Keratinocyte (primary cell): ENCODE results near the gene THBD. TPM values are rescaled to one million over a fixed set of nuclear protein-coding genes. Genes with fewer than 3 reads are reported as not detected.

Experiments
- DNase-seq: peaks from one replicate; pipeline ENCODE4 v3.0.0-alpha.2; 2011; ENCODE audit warnings: low read depth, missing footprints, low spot score
- FAIRE-seq: peaks from 2 replicates; lab custom pipeline; 2011; peaks lifted over from hg19 to GRCh38; lab: Jason Lieb, UNC
- H2AFZ ChIP-seq: 2 replicates; pipeline ENCODE4 v1.6.0; 2012; ENCODE audit warnings: low read length, control low read depth, inconsistent platforms; ENCODE audit not compliant: control insufficient read depth
- H3K27ac ChIP-seq: 2 replicates; pipeline ENCODE4 v1.5.1; 2011; ENCODE audit warnings: low read length; ENCODE audit not compliant: control insufficient read depth, insufficient read depth
- H3K27me3 ChIP-seq: 3 replicates; pipeline ENCODE4 v1.6.0; 2011; ENCODE audit warnings: low read length; ENCODE audit not compliant: control insufficient read depth, insufficient read depth; ENCODE audit errors: extremely low read depth
- H3K36me3 ChIP-seq, 2 experiments: 2 replicates in 1 of 2; 3 replicates in 1 of 2; pipeline ENCODE4 v1.5.1; 2011; ENCODE audit warnings: low read length in 2 of 2, mild to moderate bottlenecking in 1 of 2; ENCODE audit not compliant: control insufficient read depth in 2 of 2, insufficient read depth in 2 of 2; ENCODE audit errors: extremely low read depth in 1 of 2
- H3K4me1 ChIP-seq: 3 replicates; pipeline ENCODE4 v1.5.1; 2011; ENCODE audit warnings: low read length; ENCODE audit not compliant: control insufficient read depth, insufficient read depth; ENCODE audit errors: extremely low read depth
- H3K4me2 ChIP-seq: 3 replicates; pipeline ENCODE4 v1.6.0; 2011; ENCODE audit warnings: low read depth, low read length; ENCODE audit not compliant: control insufficient read depth, insufficient read depth; ENCODE audit errors: extremely low read depth
- H3K4me3 ChIP-seq, 3 experiments: fragments of 200-600 bp in 1 of 3; sonication (generic) in 1 of 3; 2 replicates in 2 of 3; 3 replicates in 1 of 3; pipeline ENCODE4 v1.5.1; 2011 to 2016; ENCODE audit warnings: low read length in 3 of 3, mild to moderate bottlenecking in 3 of 3, control low read depth in 2 of 3, inconsistent platforms in 1 of 3, low read depth in 1 of 3, mixed read lengths in 1 of 3, mixed run types in 1 of 3, moderate library complexity in 1 of 3; ENCODE audit not compliant: control insufficient read depth in 2 of 3, insufficient read depth in 2 of 3; ENCODE audit errors: extremely low read depth in 1 of 3
- H3K79me2 ChIP-seq: 2 replicates; pipeline ENCODE4 v1.6.0; 2012; ENCODE audit warnings: low read length; ENCODE audit not compliant: control insufficient read depth, insufficient read depth
- H3K9ac ChIP-seq: 3 replicates; pipeline ENCODE4 v1.6.0; 2011; ENCODE audit warnings: low read length; ENCODE audit not compliant: control insufficient read depth, insufficient read depth; ENCODE audit errors: extremely low read depth
- H3K9me1 ChIP-seq: 3 replicates; pipeline ENCODE4 v1.6.0; 2011; ENCODE audit warnings: low read length; ENCODE audit not compliant: control insufficient read depth, insufficient read depth; ENCODE audit errors: extremely low read depth
- H3K9me3 ChIP-seq: 2 replicates; pipeline ENCODE4 v1.5.1; 2012; ENCODE audit warnings: low read depth, low read length; ENCODE audit not compliant: control insufficient read depth
- H4K20me1 ChIP-seq: 3 replicates; pipeline ENCODE4 v1.6.0; 2011; ENCODE audit warnings: low read length; ENCODE audit not compliant: control insufficient read depth, insufficient read depth; ENCODE audit errors: extremely low read depth
- CTCF ChIP-seq, 3 experiments: IDR thresholded peaks in 1 of 3; conservative IDR thresholded peaks in 1 of 3; optimal IDR thresholded peaks in 1 of 3; 2 replicates in 2 of 3; 3 replicates in 1 of 3; pipeline versions ENCODE3 to v1.5.1; 2011; ENCODE audit warnings: low read length in 3 of 3, mild to moderate bottlenecking in 3 of 3, moderate library complexity in 2 of 3, control low read depth in 1 of 3, inconsistent platforms in 1 of 3; ENCODE audit not compliant: insufficient read depth in 2 of 3; ENCODE audit errors: extremely low read depth in 1 of 3
- EZH2 ChIP-seq: IDR thresholded peaks from one replicate; pipeline ENCODE4 v1.6.1; 2012; ENCODE audit warnings: inconsistent platforms, mild to moderate bottlenecking, low read length, moderate library complexity
- dilution Hi-C: fragments of 300-500 bp; cut with MboI; formaldehyde crosslinking; loops from one replicate; pipeline ENCODE4 v1.7.0; 2020; ENCODE audit warnings: low sequenced_read_pairs; ENCODE audit not compliant: extremely low pct_ligation_motif_present
- polyA plus RNA-seq, 5 experiments: library from polyadenylated mRNA; depleted of rRNA in 3 of 5; stranded (reverse) in 3 of 5; stranded (forward) in 1 of 5; unstranded in 1 of 5; fragments of >200 nt; gene quantifications; 1 replicate in 1 of 5; 2 replicates in 3 of 5; 3 replicates in 1 of 5; pipeline versions ENCODE4 v1.2.1 to v1.2.3, GENCODE V29; 2011 to 2012; ENCODE audit warnings: missing spikeins in 2 of 5, low read depth in 1 of 5, low replicate concordance in 1 of 5

THBD gene
- polyA plus RNA-seq, 1 donor (not counting 4 experiments of a cell fraction or from before 2014, with no cell fraction given): 4.7 TPM

DNA sequence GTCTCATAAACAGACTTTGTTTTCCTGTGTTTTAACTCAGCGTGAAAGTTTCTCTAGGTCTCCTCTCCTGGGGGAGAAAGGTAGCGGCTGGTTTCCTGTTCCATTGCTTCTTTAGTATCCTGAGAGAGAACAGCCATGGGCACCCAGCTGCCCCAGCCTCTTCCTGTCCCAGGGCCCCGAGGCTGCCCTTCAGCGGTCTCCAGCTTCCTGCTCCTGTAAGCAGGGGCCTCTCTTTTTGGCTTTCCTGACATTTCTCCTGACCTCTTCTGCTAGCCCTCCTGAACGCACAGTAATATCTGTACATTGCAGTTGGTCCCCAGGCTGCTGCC is 16.8 kb downstream of the THBD start:
- Histone ChIP-seq H3K9me1 (no peaks in the 10 kb centered on the region), H3K4me2 (no peak overlapping the region), H4K20me1 (no peaks in the 10 kb centered on the region), H3K27ac (no peak overlapping the region), H2AFZ (no peak overlapping the region), H3K79me2 (no peaks in the 10 kb centered on the region), H3K9me3 (no peaks in the 10 kb centered on the region), H3K36me3 (no peaks in the 10 kb centered on the region), H3K4me3 (no peak overlapping the region), H3K27me3 (peaks cover 36% of the 10 kb centered on the region), H3K4me1 (no peaks in the 10 kb centered on the region), H3K9ac (no peak overlapping the region)
- TF ChIP-seq EZH2 (no peak), CTCF (optimal IDR thresholded peaks at IDR 0.05 in 1 of 3, IDR thresholded peaks at IDR 0.05 in 1 of 3, conservative IDR thresholded peaks at IDR 0.05 in 1 of 3; ENCODE audit: extremely low read depth in 1 of 3, insufficient read depth in 2 of 3, low read length in 3 of 3) (no peak)
- DNase-seq (no peak), FAIRE-seq (no peak)
- dilution Hi-C loops: loop anchor here (25.0 kb wide), 1 partner anchor 155 kb away; no protein-coding TSS in a partner anchor

DNA sequence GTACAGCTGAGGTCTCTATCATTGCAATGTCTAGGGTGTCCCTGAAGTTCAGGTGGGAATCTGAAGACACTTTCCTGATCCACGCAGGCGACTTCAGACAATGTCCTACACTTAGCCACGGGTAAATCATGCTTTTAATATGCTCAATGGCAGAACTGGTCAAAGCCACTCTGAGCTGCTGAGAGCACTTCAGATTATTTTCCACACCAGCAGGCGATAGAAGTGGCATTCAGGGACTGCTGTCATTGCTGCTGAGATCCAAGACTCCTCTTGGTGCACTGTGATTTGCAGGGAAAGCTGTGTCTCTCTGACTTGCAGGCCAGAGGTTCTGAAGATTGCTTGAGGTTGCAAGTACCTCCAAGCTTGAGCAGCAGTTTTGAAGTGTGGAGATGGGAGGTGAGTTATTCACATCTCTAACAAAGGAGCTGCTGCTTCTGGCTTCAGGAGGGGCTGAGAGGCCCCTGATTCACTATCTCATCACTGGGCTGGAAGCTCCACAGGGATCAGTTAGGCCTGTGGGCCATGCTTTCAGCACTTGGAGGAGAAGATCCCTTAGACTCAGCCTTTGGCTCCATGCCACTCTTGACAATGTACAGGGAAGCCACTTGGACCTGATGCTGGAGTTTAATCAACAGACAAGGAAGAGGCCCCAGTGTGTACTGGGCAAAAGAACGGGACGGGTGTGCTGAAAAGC is 17.3 kb downstream of the THBD start:
- TF ChIP-seq CTCF (optimal IDR thresholded peaks at IDR 0.05 in 1 of 3, IDR thresholded peaks at IDR 0.05 in 1 of 3, conservative IDR thresholded peaks at IDR 0.05 in 1 of 3; ENCODE audit: extremely low read depth in 1 of 3, insufficient read depth in 2 of 3, low read length in 3 of 3) (no peak), EZH2 (no peak)
- dilution Hi-C loops: loop anchor here (25.0 kb wide), 1 partner anchor 155 kb away; no protein-coding TSS in a partner anchor
- H3K9me3 ChIP-seq: no peaks in the 10 kb centered on the region
- H3K4me3 ChIP-seq: no peak overlapping the region
- peaks cover 31% of the 10 kb centered on the region for H3K27me3 ChIP-seq
- H4K20me1 ChIP-seq: no peaks in the 10 kb centered on the region
- H3K9ac ChIP-seq: no peak overlapping the region
- H3K27ac ChIP-seq: no peak overlapping the region
- no peak overlapping the region for H3K4me2 ChIP-seq
- no peak for FAIRE-seq
- DNase-seq: no peak
- H3K36me3 ChIP-seq: no peaks in the 10 kb centered on the region
- no peaks in the 10 kb centered on the region for H3K79me2 ChIP-seq
- no peaks in the 10 kb centered on the region for H3K9me1 ChIP-seq
- no peak overlapping the region for H2AFZ ChIP-seq
- no peaks in the 10 kb centered on the region for H3K4me1 ChIP-seq
